B cell (primary cell): ENCODE measurements around the gene TFF3. TPM values are rescaled to one million over a fixed set of nuclear protein-coding genes. Genes with fewer than 3 reads are reported as not detected.
A peak's percentile ranks its signal among the peaks of the same experiment; 100 is the strongest.

Experiments used
- ATAC-seq: fragments of 200-7000 bp; cut with Tn5 transposase; one replicate; pipeline ENCODE4 v1.10.0; 2021; ENCODE audit warnings: low read depth, mild to moderate bottlenecking, moderate number of reproducible peaks, moderate library complexity
- CTCF ChIA-PET: fragments of 350-600 bp; sonication (Branson Sonifier 250); formaldehyde crosslinking; loops from one replicate; lab custom pipeline; 2021; ENCODE audit warnings: antibody characterized with exemption, inconsistent platforms; lab: Charles Lee
- POLR2A ChIA-PET: fragments of 350-600 bp; sonication (Branson Sonifier 250); formaldehyde crosslinking; loops from one replicate; lab custom pipeline; 2021; ENCODE audit warnings: antibody characterized with exemption; lab: Charles Lee
- DNase-seq: peaks from one replicate; pipeline ENCODE4 v3.0.0; 2013
- H2AFZ ChIP-seq: 2 replicates; pipeline ENCODE4 v1.6.1; 2012; ENCODE audit warnings: mild to moderate bottlenecking, low read depth, low read length; ENCODE audit not compliant: insufficient read depth, poor library complexity, severe bottlenecking
- H3K27ac ChIP-seq, 2 donors: 1 replicate in 1 of 2; 2 replicates in 1 of 2; pipeline ENCODE4 v1.5.1; 2012 to 2013; ENCODE audit warnings: low read length in 2 of 2, mild to moderate bottlenecking in 2 of 2, moderate library complexity in 1 of 2
- H3K27me3 ChIP-seq, 4 experiments: fragments of 200-600 bp in 1 of 4; sonication (generic) in 1 of 4; replicated peaks in 1 of 4; 1 replicate in 2 of 4; 2 replicates in 2 of 4; pipeline versions ENCODE4 v1.6.1 to v1.7.0; 2013 to 2016; ENCODE audit warnings: low read length in 3 of 4, mild to moderate bottlenecking in 2 of 4, mixed read lengths in 1 of 4, moderate library complexity in 1 of 4; ENCODE audit not compliant: insufficient read depth in 4 of 4, control insufficient read depth in 3 of 4; ENCODE audit errors: control extremely low read depth in 1 of 4
- H3K36me3 ChIP-seq, 2 experiments: replicated peaks in 1 of 2; 1 replicate in 1 of 2; 2 replicates in 1 of 2; pipeline versions ENCODE4 v1.6.1 to v1.7.1; 2013; ENCODE audit warnings: low read length in 1 of 2; ENCODE audit not compliant: insufficient read depth in 2 of 2, control insufficient read depth in 1 of 2; ENCODE audit errors: control extremely low read depth in 1 of 2, extremely low read depth in 1 of 2
- H3K4me1 ChIP-seq, 2 donors: fragments of 200-600 bp in 1 of 2; sonication (generic) in 1 of 2; 1 replicate in 1 of 2; 2 replicates in 1 of 2; pipeline versions ENCODE4 v1.5.1 to v1.6.1; 2013 to 2017; ENCODE audit warnings: low read length in 2 of 2; ENCODE audit not compliant: control insufficient read depth in 2 of 2, insufficient read depth in 2 of 2
- H3K4me2 ChIP-seq: replicated peaks from 2 replicates; pipeline ENCODE3; 2012; ENCODE audit warnings: mild to moderate bottlenecking, low read depth, low read length; ENCODE audit not compliant: poor library complexity, severe bottlenecking
- H3K4me3 ChIP-seq, 5 experiments: fragments of 200-600 bp in 1 of 5; sonication (generic) in 1 of 5; 1 replicate in 3 of 5; 2 replicates in 2 of 5; pipeline versions ENCODE4 v1.5.1 to v1.7.0; 2011 to 2016; ENCODE audit warnings: low read length in 4 of 5, mild to moderate bottlenecking in 4 of 5, low read depth in 2 of 5, control low read depth in 1 of 5, moderate library complexity in 1 of 5; ENCODE audit not compliant: insufficient read depth in 1 of 5; ENCODE audit errors: control extremely low read depth in 1 of 5, extremely low read depth in 1 of 5
- H3K79me2 ChIP-seq: fragments of 200-600 bp; sonication (generic); one replicate; pipeline ENCODE4 v1.6.0; 2016; ENCODE audit warnings: low read length; ENCODE audit not compliant: control insufficient read depth, insufficient read depth
- H3K9ac ChIP-seq: fragments of 200-600 bp; sonication (generic); 2 replicates; pipeline ENCODE4 v1.6.1; 2017; ENCODE audit warnings: mild to moderate bottlenecking, low read length, moderate library complexity
- H3K9me3 ChIP-seq, 3 donors: one replicate each; pipeline versions ENCODE4 v1.6.1 to v1.7.1; 2013; ENCODE audit warnings: low read length in 2 of 3; ENCODE audit not compliant: control insufficient read depth in 2 of 3, insufficient read depth in 1 of 3; ENCODE audit errors: control extremely low read depth in 1 of 3
- H4K20me1 ChIP-seq: 2 replicates; pipeline ENCODE4 v1.6.0; 2012; ENCODE audit warnings: mild to moderate bottlenecking, low read length; ENCODE audit not compliant: insufficient read depth, control insufficient read depth, poor library complexity, severe bottlenecking
- H3K27ac Mint-ChIP-seq: one replicate; pipeline ENCODE4 v1.8.0; 2021; ENCODE audit warnings: mixed read lengths
- H3K27me3 Mint-ChIP-seq: one replicate; pipeline ENCODE4 v1.8.0; 2021; ENCODE audit warnings: mixed read lengths
- H3K4me1 Mint-ChIP-seq: one replicate; pipeline ENCODE4 v1.8.0; 2021; ENCODE audit warnings: mixed read lengths
- H3K4me3 Mint-ChIP-seq: one replicate; pipeline ENCODE4 v1.8.0; 2021; ENCODE audit warnings: mixed read lengths
- H3K9me3 Mint-ChIP-seq: one replicate; pipeline ENCODE4 v1.8.0; 2022; ENCODE audit warnings: mixed read lengths; ENCODE audit not compliant: insufficient read depth
- EZH2 ChIP-seq: IDR thresholded peaks from 2 replicates; pipeline ENCODE4 v1.6.1; 2012; ENCODE audit warnings: borderline replicate concordance, low read depth, mild to moderate bottlenecking, moderate library complexity, low read length; ENCODE audit not compliant: insufficient read depth, poor library complexity, severe bottlenecking
- WGBS: methylation state at CpG from one replicate; pipeline ENCODE4 v1.1.5; 2013; ENCODE audit warnings: missing lambda C conversion rate; ENCODE audit not compliant: insufficient coverage; 5-methylcytosine and 5-hydroxymethylcytosine counted together
- intact Hi-C: fragments of 100-400 bp; cut with micrococcal nuclease; formaldehyde crosslinking; loops from one replicate; pipeline ENCODE4 v1.10.0; 2022
- polyA plus RNA-seq: library from polyadenylated mRNA; depleted of rRNA; stranded (reverse); fragments of >200 nt; gene quantifications from 2 replicates; pipeline ENCODE4 v1.2.3, GENCODE V29; 2012
- total RNA-seq, 2 donors: library from RNA; stranded (reverse); fragments of 120-200 nt in 1 of 2; gene quantifications; 1 replicate in 1 of 2; 2 replicates in 1 of 2; pipeline versions ENCODE4 v1.2.3 to v1.2.4, GENCODE V29; 2013 to 2022
- TF ChIP-seq, protein P1 (sequence below): fragments of 200-600 bp; IDR thresholded peaks from one replicate; pipeline ENCODE4 v1.8.0; 2022; ENCODE audit warnings: antibody characterized with exemption, mild to moderate bottlenecking

TFF3 gene
- total and polyA plus RNA-seq, 2 donors (not counting 1 experiment from before 2014, with no cell fraction given) = not detected

DNA sequence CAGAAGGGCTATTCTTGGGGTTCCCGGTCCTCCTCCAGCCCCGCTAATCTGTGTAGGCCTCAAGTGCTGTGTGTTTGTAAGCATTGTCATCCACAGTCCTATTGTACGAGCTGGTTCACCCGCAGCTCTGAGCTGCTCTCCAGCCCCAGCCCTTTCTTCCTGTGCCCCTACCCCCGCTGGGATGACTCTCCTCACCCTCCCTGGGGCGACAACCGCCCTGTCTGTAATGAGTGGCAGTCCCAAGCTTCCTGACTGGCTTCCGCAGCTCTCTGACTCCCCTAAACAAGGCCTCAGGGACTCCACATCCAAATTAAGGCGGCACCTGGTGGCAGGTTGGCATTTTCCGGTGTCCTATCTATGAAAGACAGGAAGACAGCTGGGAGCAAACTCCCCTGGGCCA, 45.8 kb downstream of the TFF3 start:
- peak overlapping the region; percentile 29 for H2AFZ ChIP-seq
- 17% methylated on average over 10 of the region's 10 CpGs for WGBS
- no peak overlapping the region for H3K27ac ChIP-seq
- no peak overlapping the region for H3K4me3 ChIP-seq
- no peak for TF ChIP-seq EZH2
- TF ChIP-seq, protein P1, sequence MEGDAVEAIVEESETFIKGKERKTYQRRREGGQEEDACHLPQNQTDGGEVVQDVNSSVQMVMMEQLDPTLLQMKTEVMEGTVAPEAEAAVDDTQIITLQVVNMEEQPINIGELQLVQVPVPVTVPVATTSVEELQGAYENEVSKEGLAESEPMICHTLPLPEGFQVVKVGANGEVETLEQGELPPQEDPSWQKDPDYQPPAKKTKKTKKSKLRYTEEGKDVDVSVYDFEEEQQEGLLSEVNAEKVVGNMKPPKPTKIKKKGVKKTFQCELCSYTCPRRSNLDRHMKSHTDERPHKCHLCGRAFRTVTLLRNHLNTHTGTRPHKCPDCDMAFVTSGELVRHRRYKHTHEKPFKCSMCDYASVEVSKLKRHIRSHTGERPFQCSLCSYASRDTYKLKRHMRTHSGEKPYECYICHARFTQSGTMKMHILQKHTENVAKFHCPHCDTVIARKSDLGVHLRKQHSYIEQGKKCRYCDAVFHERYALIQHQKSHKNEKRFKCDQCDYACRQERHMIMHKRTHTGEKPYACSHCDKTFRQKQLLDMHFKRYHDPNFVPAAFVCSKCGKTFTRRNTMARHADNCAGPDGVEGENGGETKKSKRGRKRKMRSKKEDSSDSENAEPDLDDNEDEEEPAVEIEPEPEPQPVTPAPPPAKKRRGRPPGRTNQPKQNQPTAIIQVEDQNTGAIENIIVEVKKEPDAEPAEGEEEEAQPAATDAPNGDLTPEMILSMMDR = no peak
- Mint-ChIP-seq H3K4me3 (peak overlapping the region; percentile 42), H3K27ac (peak overlapping the region; percentile 50), H3K9me3 (no peaks in the 10 kb centered on the region), H3K4me1 (peaks cover 31% of the 10 kb centered on the region), H3K27me3 (no peaks in the 10 kb centered on the region)
- peaks cover 27 to 33% of the 10 kb centered on the region in 2 donors for H3K4me1 ChIP-seq
- H3K27me3 ChIP-seq = no peaks in the 10 kb centered on the region
- ATAC-seq = no peak
- H4K20me1 ChIP-seq = peaks cover 72% of the 10 kb centered on the region
- ChIA-PET CTCF (interaction anchor here (1.0 to 3.4 kb wide), 8 partner anchors 10 to 374 kb away, joined by 3 to 29 read pairs (median 4); no protein-coding TSS in a partner anchor), POLR2A (interaction anchor here (0.6 kb wide), 1 partner anchor 14 kb away, joined by 4 read pairs; no protein-coding TSS in a partner anchor)
- H3K79me2 ChIP-seq = peaks cover 45% of the 10 kb centered on the region
- peak; percentile 35 for DNase-seq
- H3K9ac ChIP-seq = no peak overlapping the region
- H3K9me3 ChIP-seq = peaks cover 0 to 3% (median 0%) of the 10 kb centered on the region in 3 donors
- peaks cover 0 to 31% of the 10 kb centered on the region in 2 experiments for H3K36me3 ChIP-seq
- peak overlapping the region; percentile 57 for H3K4me2 ChIP-seq
- intact Hi-C loops = no loop called here

- POLR2A ChIA-PET = no interaction called here
- no peak overlapping the region for H3K4me3 ChIP-seq
These were observed 48.1 kb downstream of the TFF3 start for GRCh38 chr21:42266971-42267556.

More at GRCh38 chr21:42266971-42267556, 48.1 kb downstream of the TFF3 start:
- H3K27me3 Mint-ChIP-seq = no peaks in the 10 kb centered on the region
- peaks cover 27 to 33% of the 10 kb centered on the region in 2 donors for H3K4me1 ChIP-seq
- WGBS = 78% methylated on average over 5 of the region's 7 CpGs
- TF ChIP-seq, protein P1 = no peak
- TF ChIP-seq EZH2 = no peak
- no peak overlapping the region for H2AFZ ChIP-seq
- peaks cover 37% of the 10 kb centered on the region for H3K4me1 Mint-ChIP-seq
- no peak for ATAC-seq
- peaks cover 0 to 3% (median 0%) of the 10 kb centered on the region in 4 experiments for H3K27me3 ChIP-seq
- no peaks in the 10 kb centered on the region for H3K9me3 Mint-ChIP-seq
- CTCF ChIA-PET = no interaction called here
- no peak overlapping the region for H3K27ac ChIP-seq
- peaks cover 0 to 19% of the 10 kb centered on the region in 2 experiments for H3K36me3 ChIP-seq
- H4K20me1 ChIP-seq = peaks cover 84% of the 10 kb centered on the region
- no peak overlapping the region for H3K4me2 ChIP-seq
- peaks cover 0 to 3% (median 0%) of the 10 kb centered on the region in 3 donors for H3K9me3 ChIP-seq
- no peak for DNase-seq
- H3K9ac ChIP-seq = no peak overlapping the region
- no peak overlapping the region for H3K27ac Mint-ChIP-seq
- peaks cover 69% of the 10 kb centered on the region for H3K79me2 ChIP-seq
- intact Hi-C loops = no loop called here
- no peak overlapping the region for H3K4me3 Mint-ChIP-seq
